Astrocyte (in vitro differentiated cells and primary cell): ENCODE measurements around the gene TGFB3. TPM values are rescaled to one million over a fixed set of nuclear protein-coding genes. Genes with fewer than 3 reads are reported as not detected.

ENCODE experiments used
- DNase-seq: peaks from one replicate; pipeline ENCODE4 v3.0.0-alpha.2; 2010; ENCODE audit warnings: low read depth
- FAIRE-seq: peaks from 2 replicates; lab custom pipeline; 2011; peaks lifted over from hg19 to GRCh38; lab: Jason Lieb, UNC
- H2AFZ ChIP-seq: 2 replicates; pipeline ENCODE4 v1.6.0; 2012; ENCODE audit warnings: low read depth, low read length, inconsistent platforms
- H3K27ac ChIP-seq: 2 replicates; pipeline ENCODE4 v1.5.1; 2011; ENCODE audit warnings: low read depth, low read length, inconsistent platforms
- H3K27me3 ChIP-seq: 2 replicates; pipeline ENCODE4 v1.6.0; 2011; ENCODE audit warnings: low read length, inconsistent platforms; ENCODE audit not compliant: insufficient read depth
- H3K36me3 ChIP-seq: 2 replicates; pipeline ENCODE4 v1.5.1; 2011; ENCODE audit warnings: low read length, inconsistent platforms; ENCODE audit not compliant: insufficient read depth
- H3K4me1 ChIP-seq: 2 replicates; pipeline ENCODE4 v1.5.1; 2011; ENCODE audit warnings: low read length, inconsistent platforms; ENCODE audit not compliant: insufficient read depth
- H3K4me2 ChIP-seq: 2 replicates; pipeline ENCODE4 v1.6.0; 2012; ENCODE audit warnings: low read length, inconsistent platforms
- H3K4me3 ChIP-seq: 2 replicates; pipeline ENCODE4 v1.5.1; 2011; ENCODE audit warnings: low read depth, mild to moderate bottlenecking, low read length, inconsistent platforms; ENCODE audit not compliant: insufficient read depth
- H3K79me2 ChIP-seq: 2 replicates; pipeline ENCODE4 v1.6.0; 2012; ENCODE audit warnings: mild to moderate bottlenecking, low read length, inconsistent platforms; ENCODE audit not compliant: insufficient read depth
- H3K9ac ChIP-seq: 2 replicates; pipeline ENCODE4 v1.6.0; 2012; ENCODE audit warnings: mild to moderate bottlenecking, low read length, inconsistent platforms
- H3K9me3 ChIP-seq: 2 replicates; pipeline ENCODE4 v1.5.1; 2012; ENCODE audit warnings: low read depth, mild to moderate bottlenecking, low read length, inconsistent platforms; ENCODE audit not compliant: insufficient read depth
- H4K20me1 ChIP-seq: 2 replicates; pipeline ENCODE4 v1.6.0; 2012; ENCODE audit warnings: low read length, inconsistent platforms; ENCODE audit not compliant: insufficient read depth
- H3K27ac Mint-ChIP-seq: one replicate; pipeline ENCODE4 v1.8.0; 2021; ENCODE audit warnings: mild to moderate bottlenecking, mixed read lengths; ENCODE audit not compliant: unreplicated experiment
- H3K27me3 Mint-ChIP-seq: one replicate; pipeline ENCODE4 v1.8.0; 2021; ENCODE audit warnings: low read depth, mixed read lengths; ENCODE audit not compliant: unreplicated experiment
- H3K36me3 Mint-ChIP-seq: one replicate; pipeline ENCODE4 v1.8.0; 2021; ENCODE audit warnings: low read depth, mixed read lengths; ENCODE audit not compliant: unreplicated experiment
- H3K4me1 Mint-ChIP-seq: one replicate; pipeline ENCODE4 v1.8.0; 2021; ENCODE audit warnings: low read depth, mixed read lengths; ENCODE audit not compliant: unreplicated experiment
- H3K4me3 Mint-ChIP-seq: one replicate; pipeline ENCODE4 v1.8.0; 2021; ENCODE audit warnings: mild to moderate bottlenecking, moderate library complexity, mixed read lengths; ENCODE audit not compliant: unreplicated experiment
- H3K9me3 Mint-ChIP-seq: one replicate; pipeline ENCODE4 v1.8.0; 2021; ENCODE audit warnings: mild to moderate bottlenecking, mixed read lengths; ENCODE audit not compliant: unreplicated experiment
- EZH2 ChIP-seq: IDR thresholded peaks from 2 replicates; pipeline ENCODE4 v1.6.1; 2012; ENCODE audit warnings: mild to moderate bottlenecking, low read length, inconsistent platforms; ENCODE audit not compliant: insufficient read depth
- total RNA-seq: library from RNA; stranded (reverse); gene quantifications from 2 replicates; pipeline ENCODE4 v1.2.1, GENCODE V29; 2021
- TF ChIP-seq, protein P1 (sequence below): IDR thresholded peaks from 2 replicates; pipeline ENCODE4 v1.5.1; 2011; ENCODE audit warnings: low read depth, mild to moderate bottlenecking, inconsistent platforms, low read length, moderate library complexity; ENCODE audit not compliant: insufficient read depth

The TGFB3 gene
- total RNA-seq, 1 donor from 2014 or later: 30.5 TPM

DNA sequence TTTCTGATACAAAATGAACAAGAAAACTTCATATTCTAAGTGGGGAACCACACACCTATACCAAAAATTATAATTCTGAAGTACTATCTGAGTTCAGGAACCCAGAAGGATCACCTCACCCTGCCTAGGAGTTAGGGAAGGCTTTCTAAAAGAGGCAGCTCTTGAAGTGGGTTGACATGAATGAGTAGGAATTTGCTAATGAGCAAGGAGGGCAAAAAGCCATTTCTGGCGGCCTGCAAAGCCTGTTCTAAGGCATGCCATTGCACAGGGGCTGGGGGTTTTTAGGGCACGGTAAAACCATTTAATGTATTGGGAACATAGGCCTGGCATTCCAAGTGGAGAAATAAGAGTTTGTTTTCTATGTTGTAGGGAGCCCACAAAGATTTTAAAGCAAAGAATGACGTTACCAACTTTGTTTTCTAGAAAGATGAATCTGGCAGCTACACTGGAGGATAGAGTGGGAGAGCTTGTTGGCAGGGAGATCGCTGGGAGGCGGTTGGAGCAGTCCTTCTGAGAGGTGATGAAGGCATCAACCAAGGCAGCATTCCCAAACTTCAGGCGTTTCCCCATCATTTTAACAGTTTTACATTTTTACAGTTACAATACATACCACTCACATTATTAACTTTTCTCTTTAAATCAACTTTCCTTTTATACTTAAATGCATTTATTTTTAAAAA is 17.9 kb upstream of the TGFB3 start:
- Mint-ChIP-seq H3K4me3 (no peak overlapping the region), H3K27me3 (no peaks in the 10 kb centered on the region), H3K4me1 (peaks cover 6% of the 10 kb centered on the region), H3K9me3 (peaks cover 3% of the 10 kb centered on the region), H3K27ac (no peak overlapping the region), H3K36me3 (peaks cover 28% of the 10 kb centered on the region)
- Histone ChIP-seq H3K79me2 (no peaks in the 10 kb centered on the region), H4K20me1 (peaks cover 11% of the 10 kb centered on the region), H3K4me1 (no peaks in the 10 kb centered on the region), H3K9me3 (no peaks in the 10 kb centered on the region), H3K27me3 (no peaks in the 10 kb centered on the region), H2AFZ (no peak overlapping the region), H3K27ac (no peak overlapping the region), H3K4me3 (no peak overlapping the region), H3K4me2 (no peak overlapping the region), H3K36me3 (peaks cover 15% of the 10 kb centered on the region), H3K9ac (no peak overlapping the region)
- no peak for TF ChIP-seq EZH2
- TF ChIP-seq, protein P1, sequence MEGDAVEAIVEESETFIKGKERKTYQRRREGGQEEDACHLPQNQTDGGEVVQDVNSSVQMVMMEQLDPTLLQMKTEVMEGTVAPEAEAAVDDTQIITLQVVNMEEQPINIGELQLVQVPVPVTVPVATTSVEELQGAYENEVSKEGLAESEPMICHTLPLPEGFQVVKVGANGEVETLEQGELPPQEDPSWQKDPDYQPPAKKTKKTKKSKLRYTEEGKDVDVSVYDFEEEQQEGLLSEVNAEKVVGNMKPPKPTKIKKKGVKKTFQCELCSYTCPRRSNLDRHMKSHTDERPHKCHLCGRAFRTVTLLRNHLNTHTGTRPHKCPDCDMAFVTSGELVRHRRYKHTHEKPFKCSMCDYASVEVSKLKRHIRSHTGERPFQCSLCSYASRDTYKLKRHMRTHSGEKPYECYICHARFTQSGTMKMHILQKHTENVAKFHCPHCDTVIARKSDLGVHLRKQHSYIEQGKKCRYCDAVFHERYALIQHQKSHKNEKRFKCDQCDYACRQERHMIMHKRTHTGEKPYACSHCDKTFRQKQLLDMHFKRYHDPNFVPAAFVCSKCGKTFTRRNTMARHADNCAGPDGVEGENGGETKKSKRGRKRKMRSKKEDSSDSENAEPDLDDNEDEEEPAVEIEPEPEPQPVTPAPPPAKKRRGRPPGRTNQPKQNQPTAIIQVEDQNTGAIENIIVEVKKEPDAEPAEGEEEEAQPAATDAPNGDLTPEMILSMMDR: no peak
- DNase-seq (no peak), FAIRE-seq (no peak)

DNA sequence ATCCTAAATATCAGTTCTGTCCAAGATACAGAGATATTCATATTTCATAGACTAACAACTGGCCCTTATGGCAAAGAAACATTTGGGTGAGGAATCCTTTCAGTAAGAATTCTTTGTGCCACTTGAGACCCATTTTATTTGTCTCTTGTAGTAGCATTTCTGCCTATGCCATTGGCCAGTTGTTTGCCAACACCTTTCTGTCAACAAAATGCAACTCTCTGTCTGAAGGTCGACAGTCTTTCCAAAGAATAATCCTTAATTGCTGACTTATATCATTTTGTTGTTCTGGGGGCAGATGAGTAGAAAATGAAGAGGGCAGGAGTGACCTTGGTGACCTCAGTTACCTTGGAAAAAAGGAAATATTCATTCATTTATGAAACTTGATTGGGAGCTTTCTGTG is 14.7 kb upstream of the TGFB3 start:
- Histone ChIP-seq H3K4me2 (no peak overlapping the region), H3K36me3 (peaks cover 15% of the 10 kb centered on the region), H3K4me3 (no peak overlapping the region), H3K79me2 (no peaks in the 10 kb centered on the region), H3K9ac (no peak overlapping the region), H3K9me3 (no peaks in the 10 kb centered on the region), H2AFZ (no peak overlapping the region), H3K27me3 (no peaks in the 10 kb centered on the region), H3K4me1 (peaks cover 2% of the 10 kb centered on the region), H3K27ac (no peak overlapping the region), H4K20me1 (peaks cover 11% of the 10 kb centered on the region)
- FAIRE-seq: no peak
- no peak overlapping the region for H3K4me3 Mint-ChIP-seq
- H3K4me1 Mint-ChIP-seq: peaks cover 14% of the 10 kb centered on the region
- no peaks in the 10 kb centered on the region for H3K9me3 Mint-ChIP-seq
- no peak overlapping the region for H3K27ac Mint-ChIP-seq
- peaks cover 26% of the 10 kb centered on the region for H3K36me3 Mint-ChIP-seq
- no peak for DNase-seq
- H3K27me3 Mint-ChIP-seq: no peaks in the 10 kb centered on the region
- TF ChIP-seq, protein P1: no peak
- no peak for TF ChIP-seq EZH2

GRCh38 chr14:75995372-75996041 is 13.7 kb upstream of the TGFB3 start:
- Histone ChIP-seq H3K9ac (no peak overlapping the region), H4K20me1 (peaks cover 11% of the 10 kb centered on the region), H3K36me3 (peaks cover 11% of the 10 kb centered on the region), H3K4me3 (no peak overlapping the region), H3K9me3 (no peaks in the 10 kb centered on the region), H3K4me1 (peaks cover 4% of the 10 kb centered on the region), H2AFZ (no peak overlapping the region), H3K27me3 (no peaks in the 10 kb centered on the region), H3K79me2 (no peaks in the 10 kb centered on the region), H3K4me2 (no peak overlapping the region), H3K27ac (no peak overlapping the region)
- no peak for FAIRE-seq
- Mint-ChIP-seq H3K4me3 (no peak overlapping the region), H3K27me3 (no peaks in the 10 kb centered on the region), H3K9me3 (no peaks in the 10 kb centered on the region), H3K27ac (no peak overlapping the region), H3K4me1 (peaks cover 15% of the 10 kb centered on the region), H3K36me3 (peaks cover 21% of the 10 kb centered on the region)
- DNase-seq: no peak
- TF ChIP-seq EZH2: no peak
- TF ChIP-seq, protein P1: no peak
